Tongue (tissue), 2 donors: Measurements from ENCODE around the gene GRM6. TPM values are rescaled to one million over a fixed set of nuclear protein-coding genes. Genes with fewer than 3 reads are reported as not detected.

Experiments
- DNase-seq: peaks from one replicate; pipeline ENCODE4 v3.0.0-alpha.2; 2015
- total RNA-seq: library from RNA; depleted of rRNA; stranded (reverse); fragments of >200 nt; gene quantifications from one replicate; pipeline ENCODE4 v1.2.3, GENCODE V29; 2014

The GRM6 gene
- total RNA-seq, 1 donor from 2014 or later: not detected

DNA sequence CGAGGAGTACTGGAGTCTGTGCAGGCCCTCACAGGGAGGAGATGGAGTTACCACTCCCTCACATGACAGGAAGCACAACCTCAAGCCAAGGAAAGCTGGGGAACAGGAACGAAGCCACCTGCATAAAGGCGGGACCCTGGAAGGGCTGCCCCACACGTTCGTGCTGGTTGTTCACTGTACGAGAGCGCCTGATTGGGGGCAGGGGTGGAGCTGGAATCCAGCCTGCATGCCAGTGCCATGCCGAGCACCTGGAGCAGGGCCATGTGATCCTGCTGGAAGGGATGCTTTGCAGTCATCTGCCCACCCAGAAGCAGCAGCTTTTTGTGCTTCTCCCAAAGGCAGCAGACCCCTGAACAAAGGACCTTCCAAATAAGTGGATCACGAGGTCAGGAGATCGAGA, 11.4 kb downstream of the GRM6 start:
- no peak for DNase-seq

DNA sequence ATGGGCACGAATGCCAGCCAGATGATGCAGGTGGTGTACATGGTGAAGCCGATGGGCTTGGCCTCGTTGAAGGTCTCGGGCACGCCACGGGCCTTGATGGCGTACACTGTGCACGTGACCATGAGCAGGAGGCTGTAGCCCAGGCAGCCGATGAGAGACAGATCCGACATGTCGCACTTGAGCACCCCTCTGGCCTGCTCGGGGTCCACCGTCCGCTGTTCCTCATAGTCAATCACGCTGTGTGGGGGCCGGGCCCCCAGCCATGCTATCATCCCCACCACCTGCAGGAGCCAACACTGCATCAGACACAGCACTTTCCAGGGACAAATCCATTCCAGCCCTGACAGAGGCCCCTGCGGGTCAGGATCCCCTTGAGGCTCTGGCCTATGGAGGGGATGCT, 12.2 kb downstream of the GRM6 start:
- no peak for DNase-seq

DNA sequence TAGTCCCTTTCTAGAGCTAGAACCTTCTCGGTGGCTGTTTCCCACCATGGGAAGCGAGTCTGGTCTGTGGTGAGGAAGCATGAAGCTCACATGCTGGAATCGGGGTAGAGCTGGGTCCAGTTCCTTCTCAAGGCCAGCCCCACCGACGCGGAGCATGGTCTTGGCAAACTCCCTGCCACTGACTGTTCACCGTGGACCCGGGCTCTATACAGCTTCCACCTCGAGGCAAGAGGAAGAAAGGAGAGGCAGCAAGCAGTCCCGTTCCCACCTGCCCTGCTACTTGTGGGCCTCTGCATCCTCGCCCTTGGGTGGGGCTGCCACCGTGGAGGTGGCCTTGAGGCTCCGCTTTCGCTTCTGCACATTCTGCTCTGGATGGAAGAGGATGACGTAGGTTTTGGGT, 13.7 kb downstream of the GRM6 start:
- no peak for DNase-seq

DNA sequence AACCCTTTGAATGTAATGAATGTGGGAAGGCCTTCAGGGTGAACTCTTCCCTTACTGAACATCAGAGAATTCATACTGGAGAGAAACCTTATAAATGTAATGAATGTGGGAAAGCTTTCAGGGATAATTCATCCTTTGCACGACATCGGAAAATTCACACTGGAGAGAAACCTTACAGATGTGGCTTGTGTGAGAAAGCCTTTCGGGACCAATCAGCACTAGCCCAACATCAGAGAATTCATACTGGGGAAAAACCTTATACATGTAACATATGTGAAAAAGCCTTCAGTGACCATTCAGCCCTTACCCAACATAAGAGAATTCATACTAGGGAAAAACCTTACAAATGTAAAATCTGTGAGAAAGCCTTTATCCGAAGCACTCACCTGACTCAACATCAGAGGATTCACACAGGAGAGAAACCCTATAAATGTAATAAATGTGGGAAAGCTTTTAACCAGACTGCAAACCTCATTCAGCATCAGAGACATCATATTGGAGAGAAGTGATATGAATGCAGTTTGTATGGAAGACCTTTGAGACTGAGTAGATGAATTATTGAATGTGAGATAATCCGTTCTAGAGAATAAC, 29.6 kb downstream of the GRM6 start:
- DNase-seq: no peak

- DNase-seq: no peak
Observed at GRCh38 chr5:178941361-178941760, 53.8 kb downstream of the GRM6 start.

DNA sequence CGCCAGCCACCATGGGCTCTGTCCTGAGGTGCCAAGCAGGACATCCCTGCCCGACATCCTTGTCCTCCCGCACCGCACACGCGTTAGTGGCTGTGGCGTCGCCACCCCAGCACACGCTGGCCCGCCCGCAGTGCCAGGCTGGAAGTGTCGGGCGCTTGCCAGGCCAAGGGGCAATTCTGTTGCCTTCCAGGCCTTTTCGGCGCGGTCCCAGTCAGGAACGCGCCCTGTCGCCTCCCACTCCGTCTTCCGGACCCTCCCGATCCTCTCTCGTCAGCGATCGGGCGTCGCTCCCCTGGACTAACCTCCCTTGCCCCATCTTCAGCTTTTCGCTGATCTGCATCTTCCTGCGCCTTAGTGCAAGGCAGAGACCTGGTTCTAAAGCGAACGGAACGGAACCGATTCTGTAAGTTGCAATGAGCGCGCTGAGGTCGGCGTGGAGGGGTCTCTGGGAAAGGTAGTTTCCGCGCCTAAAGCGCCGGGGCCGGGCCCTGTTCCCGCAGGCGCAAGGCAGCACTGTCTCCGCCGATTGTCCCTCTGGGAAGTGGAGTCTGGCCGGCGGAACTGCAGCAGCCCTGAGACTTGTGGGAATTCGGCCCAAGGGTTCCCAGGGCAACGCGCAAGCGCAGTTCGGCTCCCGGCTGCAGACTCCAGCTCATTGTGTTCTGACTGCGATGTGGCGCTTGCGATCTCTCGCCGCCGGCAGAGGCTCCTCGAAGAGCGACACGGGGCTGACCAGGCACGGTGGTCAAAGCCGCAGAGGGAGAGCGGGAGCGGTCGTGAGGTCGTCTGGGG, 54.4 kb downstream of the GRM6 start, which contains the start of gene ZNF454:
TSS of gene ZNF454 (plus strand) at position 630 of the 792 bp plus-strand sequence. CDS start 1,594 bp downstream, outside the sequence.
- DNase-seq: peak; percentile 99

DNA sequence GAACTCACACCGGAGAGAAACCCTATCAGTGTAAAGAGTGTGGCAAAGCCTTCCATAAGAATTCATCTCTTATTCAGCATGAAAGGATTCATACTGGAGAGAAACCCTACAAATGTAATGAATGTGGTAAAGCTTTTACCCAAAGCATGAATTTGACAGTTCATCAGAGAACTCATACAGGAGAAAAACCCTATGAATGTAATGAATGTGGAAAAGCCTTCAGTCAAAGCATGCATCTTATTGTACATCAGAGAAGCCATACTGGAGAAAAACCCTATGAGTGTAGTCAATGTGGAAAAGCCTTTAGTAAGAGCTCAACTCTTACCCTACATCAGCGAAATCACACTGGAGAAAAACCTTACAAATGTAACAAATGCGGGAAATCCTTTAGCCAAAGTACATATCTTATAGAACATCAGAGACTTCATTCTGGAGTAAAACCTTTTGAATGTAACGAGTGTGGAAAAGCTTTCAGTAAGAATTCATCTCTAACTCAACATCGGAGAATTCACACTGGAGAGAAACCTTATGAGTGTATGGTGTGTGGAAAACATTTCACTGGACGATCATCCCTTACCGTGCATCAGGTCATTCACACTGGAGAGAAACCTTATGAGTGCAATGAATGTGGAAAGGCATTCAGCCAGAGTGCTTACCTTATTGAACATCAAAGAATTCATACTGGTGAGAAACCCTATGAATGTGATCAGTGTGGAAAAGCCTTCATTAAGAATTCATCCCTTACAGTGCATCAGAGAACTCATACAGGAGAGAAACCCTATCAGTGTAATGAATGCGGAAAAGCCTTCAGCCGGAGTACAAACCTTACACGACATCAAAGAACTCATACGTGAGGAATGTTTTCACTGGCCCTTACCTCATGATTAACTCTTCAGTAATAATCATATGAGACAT, 63.0 kb downstream of the GRM6 start:
- no peak for DNase-seq

Other genes starting within 250 kb of the GRM6 start
- 27.3 TPM for gene ZNF354B, start 135.4 kb downstream of the GRM6 start, total RNA-seq
- gene ZFP2, start 99.4 kb downstream of the GRM6 start, total RNA-seq: 2.9 TPM
- 4.7 TPM for gene ZNF454, start 54.1 kb downstream of the GRM6 start, total RNA-seq
- 5.7 TPM for gene ZNF879, start 28.5 kb upstream of the GRM6 start, total RNA-seq
- 16.3 TPM for gene ZNF354C, start 65.1 kb upstream of the GRM6 start, total RNA-seq